HL-60 (cell line): ENCODE measurements around the gene UST.

Experiments used
- DNase-seq, 2 experiments: peaks; one replicate each; pipeline ENCODE4 v3.0.0-alpha.2; 2010 to 2020; ENCODE audit warnings: low read depth in 1 of 2, low spot score in 1 of 2
- H3K27ac ChIP-seq: fragments of 250-450 bp; sonication (Bioruptor Pico); replicated peaks from 2 replicates; pipeline ENCODE4 v1.5.1; 2020; ENCODE audit warnings: mild to moderate bottlenecking, moderate library complexity
- H3K27me3 ChIP-seq: fragments of 250-450 bp; sonication (Bioruptor Pico); 2 replicates; pipeline ENCODE4 v1.5.1; 2021; ENCODE audit warnings: mild to moderate bottlenecking, moderate library complexity; ENCODE audit not compliant: insufficient read depth, poor library complexity, severe bottlenecking
- H3K4me3 ChIP-seq: replicated peaks from 2 replicates; pipeline ENCODE4 v1.5.1; 2011; ENCODE audit warnings: mild to moderate bottlenecking, control low read depth, low read length; ENCODE audit not compliant: insufficient read depth
- GABPA ChIP-seq: IDR thresholded peaks from 2 replicates; pipeline ENCODE4 v1.6.1; 2012; ENCODE audit warnings: low read depth
- POLR2AphosphoS5 ChIP-seq: IDR thresholded peaks from 2 replicates; pipeline ENCODE4 v1.6.1; 2012; ENCODE audit warnings: low read depth
- SPI1 ChIP-seq: IDR thresholded peaks from 2 replicates; pipeline ENCODE4 v1.6.1; 2012; ENCODE audit warnings: low read depth, mild to moderate bottlenecking, borderline replicate concordance
- TF ChIP-seq, protein P1 (sequence below): IDR thresholded peaks from 2 replicates; pipeline ENCODE4 v1.6.1; 2012; ENCODE audit warnings: low read depth; ENCODE audit not compliant: insufficient replicate concordance
- TF ChIP-seq, protein P2 (sequence below): IDR thresholded peaks from one replicate; pipeline ENCODE4 v1.5.1; 2011; ENCODE audit warnings: low read length, control low read depth, inconsistent platforms; ENCODE audit not compliant: insufficient read depth

The UST gene

DNA sequence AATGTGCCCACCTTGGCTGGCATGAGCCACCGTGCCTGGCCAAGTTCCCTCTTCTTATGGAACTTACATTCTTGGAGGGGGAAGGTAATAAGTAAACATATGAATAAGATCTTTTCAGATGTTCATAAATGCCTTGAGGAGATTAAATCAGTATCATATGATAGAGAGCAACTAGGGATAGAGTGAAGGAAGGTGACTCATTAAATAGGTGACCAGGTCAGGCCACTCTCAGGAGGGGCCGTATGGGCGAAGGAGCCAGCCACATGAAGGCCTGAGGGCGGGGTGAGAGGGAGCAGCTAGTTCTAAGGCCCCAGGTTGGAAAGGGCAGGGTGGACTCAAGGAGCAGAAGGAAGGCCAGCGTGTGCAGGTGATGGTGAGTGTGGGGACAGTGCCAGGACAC is 91.1 kb downstream of the UST start:
- Histone ChIP-seq H3K27me3 (no peaks in the 10 kb centered on the region), H3K4me3 (no peak overlapping the region), H3K27ac (no peak overlapping the region)
- DNase-seq, result no peak
- TF ChIP-seq GABPA, result no peak
- TF ChIP-seq, protein P1, sequence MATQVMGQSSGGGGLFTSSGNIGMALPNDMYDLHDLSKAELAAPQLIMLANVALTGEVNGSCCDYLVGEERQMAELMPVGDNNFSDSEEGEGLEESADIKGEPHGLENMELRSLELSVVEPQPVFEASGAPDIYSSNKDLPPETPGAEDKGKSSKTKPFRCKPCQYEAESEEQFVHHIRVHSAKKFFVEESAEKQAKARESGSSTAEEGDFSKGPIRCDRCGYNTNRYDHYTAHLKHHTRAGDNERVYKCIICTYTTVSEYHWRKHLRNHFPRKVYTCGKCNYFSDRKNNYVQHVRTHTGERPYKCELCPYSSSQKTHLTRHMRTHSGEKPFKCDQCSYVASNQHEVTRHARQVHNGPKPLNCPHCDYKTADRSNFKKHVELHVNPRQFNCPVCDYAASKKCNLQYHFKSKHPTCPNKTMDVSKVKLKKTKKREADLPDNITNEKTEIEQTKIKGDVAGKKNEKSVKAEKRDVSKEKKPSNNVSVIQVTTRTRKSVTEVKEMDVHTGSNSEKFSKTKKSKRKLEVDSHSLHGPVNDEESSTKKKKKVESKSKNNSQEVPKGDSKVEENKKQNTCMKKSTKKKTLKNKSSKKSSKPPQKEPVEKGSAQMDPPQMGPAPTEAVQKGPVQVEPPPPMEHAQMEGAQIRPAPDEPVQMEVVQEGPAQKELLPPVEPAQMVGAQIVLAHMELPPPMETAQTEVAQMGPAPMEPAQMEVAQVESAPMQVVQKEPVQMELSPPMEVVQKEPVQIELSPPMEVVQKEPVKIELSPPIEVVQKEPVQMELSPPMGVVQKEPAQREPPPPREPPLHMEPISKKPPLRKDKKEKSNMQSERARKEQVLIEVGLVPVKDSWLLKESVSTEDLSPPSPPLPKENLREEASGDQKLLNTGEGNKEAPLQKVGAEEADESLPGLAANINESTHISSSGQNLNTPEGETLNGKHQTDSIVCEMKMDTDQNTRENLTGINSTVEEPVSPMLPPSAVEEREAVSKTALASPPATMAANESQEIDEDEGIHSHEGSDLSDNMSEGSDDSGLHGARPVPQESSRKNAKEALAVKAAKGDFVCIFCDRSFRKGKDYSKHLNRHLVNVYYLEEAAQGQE, result no peak
- TF ChIP-seq SPI1, result no peak
- no peak for TF ChIP-seq POLR2AphosphoS5
- TF ChIP-seq, protein P2, sequence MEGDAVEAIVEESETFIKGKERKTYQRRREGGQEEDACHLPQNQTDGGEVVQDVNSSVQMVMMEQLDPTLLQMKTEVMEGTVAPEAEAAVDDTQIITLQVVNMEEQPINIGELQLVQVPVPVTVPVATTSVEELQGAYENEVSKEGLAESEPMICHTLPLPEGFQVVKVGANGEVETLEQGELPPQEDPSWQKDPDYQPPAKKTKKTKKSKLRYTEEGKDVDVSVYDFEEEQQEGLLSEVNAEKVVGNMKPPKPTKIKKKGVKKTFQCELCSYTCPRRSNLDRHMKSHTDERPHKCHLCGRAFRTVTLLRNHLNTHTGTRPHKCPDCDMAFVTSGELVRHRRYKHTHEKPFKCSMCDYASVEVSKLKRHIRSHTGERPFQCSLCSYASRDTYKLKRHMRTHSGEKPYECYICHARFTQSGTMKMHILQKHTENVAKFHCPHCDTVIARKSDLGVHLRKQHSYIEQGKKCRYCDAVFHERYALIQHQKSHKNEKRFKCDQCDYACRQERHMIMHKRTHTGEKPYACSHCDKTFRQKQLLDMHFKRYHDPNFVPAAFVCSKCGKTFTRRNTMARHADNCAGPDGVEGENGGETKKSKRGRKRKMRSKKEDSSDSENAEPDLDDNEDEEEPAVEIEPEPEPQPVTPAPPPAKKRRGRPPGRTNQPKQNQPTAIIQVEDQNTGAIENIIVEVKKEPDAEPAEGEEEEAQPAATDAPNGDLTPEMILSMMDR, result no peak

DNA sequence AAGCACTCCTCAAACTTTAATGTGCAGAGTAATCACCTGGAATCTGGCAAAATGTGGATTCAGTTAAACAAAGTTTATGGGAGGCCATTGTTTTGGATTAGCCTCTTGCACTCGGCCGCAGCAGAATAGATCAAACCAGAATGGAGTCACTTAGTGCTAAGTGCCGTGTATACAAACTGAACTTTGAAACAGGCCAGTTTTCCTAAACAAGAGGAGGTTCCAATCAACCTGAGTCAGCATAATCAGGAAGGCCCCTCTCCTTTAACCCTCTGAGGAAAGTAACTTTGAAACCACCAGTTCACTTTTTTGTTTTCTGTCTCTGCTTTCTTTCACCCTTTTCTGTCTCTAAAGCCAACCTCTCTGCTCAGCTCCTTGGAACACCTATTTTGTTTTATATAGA is 92.2 kb downstream of the UST start:
- TF ChIP-seq GABPA (no peak), SPI1 (no peak), POLR2AphosphoS5 (no peak)
- TF ChIP-seq, protein P1, result no peak
- TF ChIP-seq, protein P2, result no peak
- H3K27me3 ChIP-seq, result no peaks in the 10 kb centered on the region
- H3K4me3 ChIP-seq, result no peak overlapping the region

DNA sequence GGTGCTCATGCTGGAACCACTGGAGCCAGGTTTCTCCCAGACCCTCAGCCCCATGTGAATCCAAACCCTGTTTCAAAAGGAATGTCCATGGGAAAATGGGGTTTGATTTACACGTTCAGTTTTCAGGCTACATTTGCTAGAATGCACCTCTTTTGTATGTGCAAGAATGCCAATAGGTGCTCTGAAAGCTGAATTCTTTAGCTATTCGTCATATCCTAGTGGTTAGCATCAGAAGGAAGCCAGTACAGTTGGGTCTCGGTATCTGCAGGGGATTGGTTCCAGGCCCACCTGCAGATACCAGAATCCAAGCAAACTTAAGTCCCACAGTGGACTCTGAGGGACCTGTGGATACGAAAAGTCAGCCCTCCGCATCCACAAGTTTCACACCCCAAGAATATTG is 93.4 kb downstream of the UST start:
- Histone ChIP-seq H3K27ac (no peak overlapping the region), H3K4me3 (no peak overlapping the region), H3K27me3 (no peaks in the 10 kb centered on the region)
- TF ChIP-seq, protein P1, result no peak
- no peak for DNase-seq

More for the DNA sequence above, 92.2 kb downstream of the UST start:
- no peak overlapping the region for H3K27ac ChIP-seq
- no peak for DNase-seq
